Psoas muscle (tissue), 8 donors: Measurements from ENCODE around the gene C18orf32. TPM values are rescaled to one million over a fixed set of nuclear protein-coding genes. Genes with fewer than 3 reads are reported as not detected.

Source experiments
- ATAC-seq, 4 donors: fragments of 200-7000 bp; cut with Tn5 transposase; one replicate each; pipeline ENCODE4 v1.9.1; 2020; ENCODE audit warnings: moderate library complexity in 3 of 4, mild to moderate bottlenecking in 2 of 4
- DNase-seq, 2 donors: peaks; one replicate each; pipeline ENCODE4 v3.0.0-alpha.2; 2020
- H3K27ac ChIP-seq: fragments of 200-600 bp; one replicate; pipeline ENCODE4 v1.8.0; 2022
- H3K27me3 ChIP-seq, 3 donors: fragments of 200-600 bp in 1 of 3; one replicate each; pipeline versions ENCODE4 v1.6.1 to v1.8.0; 2013 to 2022; ENCODE audit warnings: low read length in 2 of 3, mild to moderate bottlenecking in 2 of 3, moderate library complexity in 1 of 3; ENCODE audit not compliant: insufficient read depth in 3 of 3
- H3K36me3 ChIP-seq, 2 donors: fragments of 200-600 bp in 1 of 2; one replicate each; pipeline versions ENCODE4 v1.6.1 to v1.8.0; 2013 to 2022; ENCODE audit warnings: low read depth in 1 of 2, mild to moderate bottlenecking in 1 of 2, moderate library complexity in 1 of 2; ENCODE audit not compliant: insufficient read depth in 1 of 2
- H3K4me1 ChIP-seq: fragments of 200-600 bp; one replicate; pipeline ENCODE4 v1.8.0; 2022
- H3K4me3 ChIP-seq: fragments of 200-600 bp; one replicate; pipeline ENCODE4 v1.8.0; 2022; ENCODE audit warnings: mild to moderate bottlenecking
- H3K9me3 ChIP-seq: fragments of 200-600 bp; one replicate; pipeline ENCODE4 v1.8.0; 2022
- WGBS, 3 donors: extraction: QIAGEN DNeasy Blood & Tissue Kit; methylation state at CpG; one replicate each; pipeline versions ENCODE4 v1.1.6 to v1.1.7; 2013; 5-methylcytosine and 5-hydroxymethylcytosine counted together
- intact Hi-C, 2 donors: fragments of 100-400 bp; cut with DNase I; formaldehyde crosslinking; loops; one replicate each; pipeline versions ENCODE4 v1.11.0 to v1.14.2; 2022
- polyA plus RNA-seq, 3 donors: library from polyadenylated mRNA; stranded (reverse); fragments of 200-250 nt; gene quantifications; one replicate each; pipeline ENCODE4 v1.2.3, GENCODE V29; 2013
- total RNA-seq, 4 donors: library from RNA; stranded (reverse); fragmentation: NEBNext Ultra II Directional in 2 of 4; extraction: Animal tissue kit (Norgen Biotek cat#: 25700) in 2 of 4; gene quantifications; one replicate each; pipeline versions ENCODE4 v1.2.1 to v1.2.4, GENCODE V29; 2021 to 2023
- TF ChIP-seq, protein P1 (sequence below): fragments of 200-600 bp; IDR thresholded peaks from one replicate; pipeline ENCODE4 v1.8.0; 2022; ENCODE audit warnings: antibody characterized with exemption
- donor health status: healthy with polysubstance abuse.
- donor health status: DM: no; HTN: no; CAD: no; lungs with moderate emphysema.
- donor health status: Bipolar disorder and iron deficiency.
- donor health status: healthy.
- donor health status: DM: yes; HTN: yes; CAD: no.
- donor health status: DM: no; HTN: no; CAD: no.
- donor health status: DM: no; HTN: no; CAD: no.
- donor health status: DM: yes; HTN: yes; CAD: no.

C18orf32 gene
- total and polyA plus RNA-seq, 7 donors = 25.7 to 75.9 (median 39.6) TPM

- no peaks in the 10 kb centered on the region for H3K36me3 ChIP-seq
- no peak overlapping the region for H3K27ac ChIP-seq
- H3K27me3 ChIP-seq = peaks cover 0 to 19% (median 0%) of the 10 kb centered on the region in 3 donors
- ATAC-seq (no peak), DNase-seq (no peak)
- intact Hi-C loops = loop anchor here in 1 of 2 donors (10.0 kb wide), 1 partner anchor 261 kb away; no protein-coding TSS in a partner anchor
- TF ChIP-seq, protein P1, sequence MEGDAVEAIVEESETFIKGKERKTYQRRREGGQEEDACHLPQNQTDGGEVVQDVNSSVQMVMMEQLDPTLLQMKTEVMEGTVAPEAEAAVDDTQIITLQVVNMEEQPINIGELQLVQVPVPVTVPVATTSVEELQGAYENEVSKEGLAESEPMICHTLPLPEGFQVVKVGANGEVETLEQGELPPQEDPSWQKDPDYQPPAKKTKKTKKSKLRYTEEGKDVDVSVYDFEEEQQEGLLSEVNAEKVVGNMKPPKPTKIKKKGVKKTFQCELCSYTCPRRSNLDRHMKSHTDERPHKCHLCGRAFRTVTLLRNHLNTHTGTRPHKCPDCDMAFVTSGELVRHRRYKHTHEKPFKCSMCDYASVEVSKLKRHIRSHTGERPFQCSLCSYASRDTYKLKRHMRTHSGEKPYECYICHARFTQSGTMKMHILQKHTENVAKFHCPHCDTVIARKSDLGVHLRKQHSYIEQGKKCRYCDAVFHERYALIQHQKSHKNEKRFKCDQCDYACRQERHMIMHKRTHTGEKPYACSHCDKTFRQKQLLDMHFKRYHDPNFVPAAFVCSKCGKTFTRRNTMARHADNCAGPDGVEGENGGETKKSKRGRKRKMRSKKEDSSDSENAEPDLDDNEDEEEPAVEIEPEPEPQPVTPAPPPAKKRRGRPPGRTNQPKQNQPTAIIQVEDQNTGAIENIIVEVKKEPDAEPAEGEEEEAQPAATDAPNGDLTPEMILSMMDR = no peak
- H3K4me3 ChIP-seq = no peak overlapping the region
- H3K9me3 ChIP-seq = no peaks in the 10 kb centered on the region
- WGBS, 3 donors = 6 to 12% (median 8%) methylated on average over 1 of the region's 1 CpG
- no peaks in the 10 kb centered on the region for H3K4me1 ChIP-seq
These were observed 16.9 kb upstream of the C18orf32 start for GRCh38 chr18:49503931-49504330.

DNA sequence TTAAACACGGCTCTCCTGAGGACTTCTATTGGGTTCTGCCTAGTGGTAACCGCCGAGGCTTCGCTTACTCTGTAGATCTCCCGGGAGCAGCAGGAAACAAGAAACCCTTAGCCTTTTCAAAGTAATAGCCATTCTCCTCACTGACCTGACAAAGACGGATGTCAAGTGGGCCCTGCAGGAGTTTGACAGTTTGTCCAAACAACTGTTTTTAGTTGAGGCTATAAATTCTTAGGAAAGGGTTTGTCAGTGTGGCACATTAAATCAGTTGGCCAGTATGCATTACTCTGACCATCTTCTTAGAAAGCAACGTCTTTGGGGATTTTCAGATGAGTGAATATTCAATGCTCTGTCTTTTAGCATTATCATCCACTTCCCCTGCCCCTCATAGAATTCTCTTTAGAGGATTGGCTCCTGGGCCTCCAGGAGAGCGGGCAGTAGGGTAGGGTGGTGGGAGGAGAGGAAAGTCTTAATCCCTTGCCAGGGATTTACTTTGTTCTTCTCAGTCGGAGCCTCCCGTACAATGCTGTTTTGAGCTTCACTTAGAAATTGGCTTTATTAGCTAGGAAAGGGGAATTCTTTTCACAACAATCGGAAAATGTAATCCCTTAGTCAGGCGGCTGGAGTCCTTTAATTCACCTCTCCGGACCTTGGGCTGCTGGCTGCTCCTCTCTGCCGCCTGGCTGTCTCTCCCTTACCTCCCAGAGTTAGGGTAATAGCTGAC, 13.3 kb upstream of the C18orf32 start:
- no peak overlapping the region for H3K27ac ChIP-seq
- H3K36me3 ChIP-seq = no peaks in the 10 kb centered on the region
- intact Hi-C loops = loop anchor here in 1 of 2 donors (10.0 kb wide), 1 partner anchor 264 kb away; no protein-coding TSS in a partner anchor
- WGBS, 3 donors = 50% methylated on average over 14 of the region's 14 CpGs
- no peak for DNase-seq
- no peak for ATAC-seq
- no peaks in the 10 kb centered on the region for H3K9me3 ChIP-seq
- H3K4me1 ChIP-seq = no peaks in the 10 kb centered on the region
- no peak overlapping the region for H3K4me3 ChIP-seq
- TF ChIP-seq, protein P1 = no peak
- H3K27me3 ChIP-seq = peaks cover 0 to 19% (median 0%) of the 10 kb centered on the region in 3 donors

DNA sequence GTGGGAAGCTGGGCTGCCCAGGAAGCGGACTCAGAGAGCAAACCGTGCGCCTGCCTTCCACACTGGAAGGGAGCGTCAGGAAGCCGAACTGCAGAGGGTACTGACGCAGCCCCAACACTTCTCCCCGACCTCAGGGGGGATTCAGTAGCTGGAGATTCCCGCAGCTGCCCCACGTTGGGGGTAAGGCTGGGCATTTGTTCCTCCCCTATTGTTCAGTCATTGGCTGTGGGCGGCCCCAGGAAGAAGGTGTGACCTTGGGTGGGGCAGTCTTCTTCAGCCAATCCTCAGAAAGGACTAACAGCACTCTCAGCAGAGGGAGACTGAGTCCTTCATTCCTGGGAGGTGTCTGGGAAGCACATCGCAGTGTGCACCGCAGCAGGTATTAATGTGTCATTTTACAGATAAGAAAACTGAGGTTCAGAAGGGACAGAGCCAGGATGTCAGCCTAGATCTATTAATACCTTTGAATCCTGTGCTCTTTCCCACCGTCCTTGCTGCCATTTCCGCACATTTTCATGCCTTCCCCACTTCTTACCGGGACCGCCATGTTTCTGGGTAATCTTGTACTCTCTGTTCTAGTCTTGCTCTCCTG, 12.1 kb upstream of the C18orf32 start:
- TF ChIP-seq, protein P1 = no peak
- no peak for ATAC-seq
- no peak overlapping the region for H3K4me3 ChIP-seq
- 75 to 76% (median 75%) methylated on average over 16 of the region's 16 CpGs for WGBS, 3 donors
- H3K27me3 ChIP-seq = peaks cover 0 to 19% (median 0%) of the 10 kb centered on the region in 3 donors
- H3K4me1 ChIP-seq = no peaks in the 10 kb centered on the region
- no peaks in the 10 kb centered on the region for H3K36me3 ChIP-seq
- no peak for DNase-seq
- H3K27ac ChIP-seq = no peak overlapping the region
- no peaks in the 10 kb centered on the region for H3K9me3 ChIP-seq
- intact Hi-C loops = loop anchor here in 1 of 2 donors (10.0 kb wide), 1 partner anchor 316 kb away; the partner anchor contains the start of gene ACAA2

DNA sequence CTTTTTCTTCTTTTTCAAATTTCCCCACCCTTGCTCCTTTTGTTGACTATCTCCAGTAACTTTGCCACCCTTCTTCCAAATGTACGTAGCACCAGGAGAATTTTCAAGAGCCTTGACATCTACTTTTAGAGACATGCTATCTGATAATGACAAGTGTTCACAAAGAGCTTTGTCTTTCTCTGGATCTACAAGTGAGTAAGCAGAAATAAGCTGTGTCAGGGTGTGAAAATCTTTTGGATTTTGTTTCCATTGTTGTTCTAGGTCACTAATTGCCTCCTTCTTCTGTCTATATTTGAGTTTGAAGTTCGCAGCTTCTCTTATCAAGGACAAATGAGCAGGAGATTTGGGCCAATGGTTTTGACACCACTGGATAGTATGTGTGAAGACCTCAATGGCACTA, 8.4 kb upstream of the C18orf32 start:
- TF ChIP-seq, protein P1 = no peak
- peaks cover 0 to 11% (median 0%) of the 10 kb centered on the region in 3 donors for H3K27me3 ChIP-seq
- DNase-seq (no peak), ATAC-seq (no peak)
- 47 to 79% (median 73%) methylated on average over 2 of the region's 2 CpGs for WGBS, 3 donors
- H3K4me1 ChIP-seq = peaks cover 10% of the 10 kb centered on the region
- intact Hi-C loops = loop anchor here in 1 of 2 donors (10.0 kb wide), 1 partner anchor 319 kb away; the partner anchor contains the start of gene ACAA2
- no peak overlapping the region for H3K27ac ChIP-seq
- no peaks in the 10 kb centered on the region for H3K9me3 ChIP-seq
- H3K4me3 ChIP-seq = no peak overlapping the region
- H3K36me3 ChIP-seq = peaks cover 0 to 11% of the 10 kb centered on the region in 2 donors
